Fibroblast of skin of right quadriceps (primary cell): ENCODE measurements around the gene PINLYP.
"Not testable (repeated sequence)": the region's sequence is repeated elsewhere in the genome, so short reads cannot be mapped to it uniquely, and the experiment has no call there.

Experiments
- DNase-seq: peaks from one replicate; pipeline ENCODE4 v3.0.0-alpha.2; 2013

The PINLYP gene

DNA sequence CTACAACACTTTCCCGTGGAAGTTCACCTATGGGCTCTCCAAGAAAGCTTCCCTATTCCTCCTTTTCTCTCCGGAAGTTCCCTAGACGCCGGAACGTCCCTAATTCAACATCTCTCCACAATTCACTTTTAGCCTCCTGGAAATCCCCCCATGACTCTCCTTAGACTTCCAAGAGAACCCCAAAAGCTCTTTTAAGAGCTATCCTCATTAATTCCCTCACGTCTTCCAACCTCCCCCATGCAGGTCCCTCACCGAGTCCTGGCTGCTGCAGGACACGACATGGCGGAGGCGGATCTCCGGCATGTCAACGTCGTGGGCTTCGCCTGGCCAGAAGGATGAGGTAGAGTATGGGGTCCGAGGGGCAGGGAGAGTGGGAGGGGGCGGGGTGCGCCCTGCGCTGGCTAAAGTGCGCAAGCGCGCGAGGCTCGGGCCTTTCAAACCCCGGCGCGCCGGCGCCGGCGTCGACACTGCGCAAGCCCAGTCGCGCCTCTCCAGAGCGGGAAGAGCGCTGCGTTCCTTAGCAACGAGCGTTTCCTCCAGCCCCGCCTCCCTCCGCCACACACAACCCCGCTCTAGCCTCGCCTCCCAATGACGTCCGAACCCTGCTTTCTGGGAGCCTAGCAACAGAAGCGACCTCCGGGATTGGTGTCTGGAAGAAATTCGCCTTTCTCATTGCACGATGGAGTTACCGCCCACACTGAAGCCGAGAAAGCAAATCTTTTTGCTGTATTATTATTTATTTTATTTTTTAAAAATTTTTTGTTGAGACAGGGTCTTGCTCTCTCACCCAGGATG lies at the start of gene PINLYP, which contains the start of gene XRCC1:
PINLYP (plus strand) TSS at position 646 of the 795 bp plus-strand sequence. CDS start 1,391 bp downstream, outside the sequence.
XRCC1 (minus strand) TSS at position 372 of the 795 bp plus-strand sequence; CDS start at position 303, 69 bp downstream.
- DNase-seq: peak; percentile 98

DNA sequence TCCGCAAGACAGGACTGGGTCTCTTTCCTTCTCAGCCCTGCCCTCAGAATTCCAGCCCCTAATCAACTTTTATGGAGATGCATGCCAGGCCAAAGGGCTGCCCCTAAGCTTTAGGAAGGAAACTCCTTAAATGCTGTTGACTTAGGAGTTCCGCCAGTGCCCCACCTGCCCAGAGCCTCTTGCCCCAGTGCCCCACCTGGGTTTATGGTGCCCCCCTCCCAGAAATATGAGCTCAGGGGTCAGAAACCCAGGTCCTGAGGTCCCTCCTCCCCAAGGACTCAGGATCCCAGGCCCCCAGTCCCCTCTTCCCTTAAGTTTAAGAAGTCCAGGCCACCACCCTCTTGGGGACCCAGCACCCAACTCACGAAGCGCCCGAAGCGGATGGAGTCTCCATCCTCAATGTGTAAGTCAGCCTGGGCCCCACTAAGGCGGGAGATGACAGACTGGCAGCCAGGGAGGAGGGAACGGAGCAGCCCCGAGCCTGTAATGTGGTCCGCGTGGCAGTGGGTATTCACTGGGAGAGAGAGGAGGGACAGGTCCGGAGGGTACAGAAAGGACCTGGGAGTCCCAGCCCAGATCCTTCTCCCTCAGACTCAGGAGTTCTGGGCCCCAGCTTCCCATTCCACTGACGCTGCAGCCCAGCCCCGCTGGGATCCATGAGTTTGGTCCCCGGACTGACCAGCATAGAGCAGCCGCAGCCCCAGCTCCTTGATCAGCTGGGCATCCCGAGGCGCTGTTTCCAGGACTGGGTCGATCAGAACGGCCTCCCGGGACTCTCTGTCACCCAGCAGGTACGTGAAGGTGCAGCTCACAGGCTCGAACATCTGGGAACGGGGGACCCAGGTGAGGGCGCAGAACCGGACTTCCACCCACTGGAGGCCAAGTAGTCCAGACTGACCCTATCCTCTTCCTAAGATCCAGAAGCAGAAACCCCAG lies 49.5 kb upstream of the PINLYP start:
- DNase-seq: no peak

DNA sequence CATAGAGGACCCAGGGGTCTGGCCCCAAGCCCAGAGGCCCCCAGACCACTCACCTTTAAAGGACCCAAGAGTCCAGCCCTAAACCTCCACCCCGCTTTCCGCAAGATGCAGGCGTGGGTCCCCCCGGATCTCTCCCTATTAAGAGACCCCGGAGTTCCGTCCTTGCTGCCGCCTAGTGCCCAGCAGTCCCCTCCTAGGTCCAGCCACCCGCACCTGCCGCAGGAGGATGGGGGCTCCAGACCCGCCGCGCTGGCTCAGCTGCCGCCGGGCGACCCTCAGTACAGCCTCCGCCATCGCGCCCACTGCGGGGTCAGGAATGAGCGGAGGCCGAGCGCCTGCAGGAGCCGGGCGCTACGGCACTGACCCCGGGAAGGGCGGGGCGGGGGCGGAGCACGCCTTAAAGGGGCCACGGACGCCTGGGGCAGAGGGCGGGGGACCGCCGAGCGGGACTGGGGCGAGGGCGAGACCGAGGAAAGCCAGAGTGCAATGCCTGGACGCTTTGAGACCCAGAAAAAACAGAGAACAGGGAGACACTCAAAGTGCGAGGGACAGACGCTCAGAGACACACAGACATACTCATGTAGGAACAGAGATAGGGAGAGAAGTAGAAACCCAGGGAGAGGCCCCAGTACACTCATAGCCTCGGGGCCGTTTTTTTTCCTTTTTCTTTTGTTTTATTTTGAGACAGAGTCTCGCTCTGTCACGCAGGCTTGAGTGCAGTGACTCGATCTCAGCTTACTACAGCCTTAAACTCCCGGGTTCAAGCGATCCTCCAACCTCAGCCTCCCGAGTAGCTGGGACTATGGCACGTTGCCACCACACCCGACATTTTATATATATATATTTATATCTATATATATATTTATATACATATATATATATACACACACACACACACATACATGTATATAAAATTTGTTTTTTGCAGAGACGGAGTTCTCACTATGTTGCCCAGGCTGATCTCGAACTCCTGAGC lies 48.4 kb upstream of the PINLYP start, which contains the start of gene ETHE1:
ETHE1 (minus strand) TSS at position 318 of the 976 bp plus-strand sequence; CDS start at position 294, 24 bp downstream.
- DNase-seq: peak; percentile 45

DNA sequence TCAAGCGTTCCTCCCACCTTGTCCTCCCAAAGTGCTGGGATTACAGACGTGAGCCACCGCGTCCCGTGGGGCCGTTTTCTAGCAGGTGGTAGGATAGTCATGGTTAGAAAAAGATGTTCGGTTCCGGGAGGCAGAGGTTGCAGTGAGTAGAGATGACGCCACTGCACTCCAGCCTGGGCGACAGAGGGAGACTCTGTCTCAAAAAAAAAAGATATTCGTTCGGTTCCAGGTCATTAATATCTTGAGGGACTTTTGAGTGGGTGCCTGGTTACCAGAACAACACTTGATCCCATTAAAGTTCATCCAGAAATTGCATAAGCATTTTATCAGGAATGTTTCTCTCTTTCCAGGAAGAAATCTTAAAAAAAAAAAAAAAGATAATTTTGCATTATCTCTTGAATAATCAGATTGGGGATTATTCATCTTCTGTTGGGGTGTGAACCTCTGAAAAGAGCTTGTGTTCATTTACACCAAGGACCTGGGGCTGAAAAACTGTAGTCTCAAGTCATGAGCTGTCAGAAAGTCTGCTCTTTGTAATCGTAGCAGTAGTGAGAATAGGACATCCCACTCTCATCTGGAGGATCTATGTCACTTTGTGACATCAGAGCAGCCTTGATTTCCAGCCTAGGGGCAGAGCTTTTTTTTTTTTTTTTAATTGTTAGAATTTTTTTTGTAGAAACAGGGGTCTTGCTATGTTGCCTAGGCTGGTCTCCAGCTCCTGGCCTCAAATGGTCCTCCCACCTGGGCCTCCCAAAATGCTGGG lies 47.6 kb upstream of the PINLYP start:
- no peak for DNase-seq

DNA sequence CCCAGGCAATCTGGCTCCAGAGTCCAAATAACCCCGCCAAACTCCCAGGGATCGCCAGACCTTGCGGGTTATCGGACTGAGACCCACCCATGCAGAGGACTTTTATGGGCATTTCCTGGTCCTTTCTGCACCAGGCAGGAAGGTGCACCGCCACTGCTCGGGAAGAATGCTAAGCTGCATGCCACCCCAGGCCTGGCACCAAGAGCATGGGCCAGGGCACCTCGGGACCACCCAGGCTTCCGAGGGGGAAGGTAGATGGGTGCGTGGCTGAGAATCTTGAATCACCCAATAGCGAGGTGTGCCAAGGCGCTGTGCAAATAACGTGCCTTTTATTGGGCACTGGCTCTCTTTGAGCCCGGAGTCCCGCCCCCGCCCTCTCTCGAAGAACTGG lies 43.0 kb upstream of the PINLYP start:
- DNase-seq: no peak

DNA sequence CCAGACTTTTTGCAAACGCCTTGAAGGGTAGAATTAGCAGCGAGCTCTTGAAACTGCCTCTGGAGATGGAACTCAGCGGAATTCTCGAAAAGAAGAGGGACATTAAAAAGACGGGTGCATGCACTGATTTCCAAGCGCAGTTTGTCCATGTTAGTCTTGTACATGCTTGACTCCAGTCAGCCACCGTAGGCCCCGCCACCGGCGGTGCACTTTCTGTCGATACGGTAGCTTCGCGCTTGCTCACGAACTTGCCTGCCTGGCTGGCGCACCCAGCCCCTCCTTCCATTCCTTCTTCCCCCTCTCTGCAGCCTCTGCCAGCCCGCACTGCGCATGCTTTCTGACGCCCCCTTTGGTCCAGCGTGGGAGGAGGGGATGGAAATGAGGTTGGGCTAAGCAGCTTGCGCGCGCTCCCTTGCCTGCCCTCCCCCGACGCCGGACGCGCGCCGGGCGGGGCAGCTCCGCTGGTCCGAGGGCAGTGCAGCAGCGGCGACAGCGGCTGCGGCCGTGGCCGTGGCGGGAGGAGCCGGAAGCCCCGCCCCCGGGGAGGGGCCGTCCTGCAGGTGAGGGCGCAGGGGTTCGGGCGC lies 42.5 kb upstream of the PINLYP start, which contains the start of gene ZNF575:
ZNF575 (plus strand) TSS at position 227 of the 584 bp plus-strand sequence. CDS start 1,235 bp downstream, outside the sequence.
- peak; percentile 97 for DNase-seq

DNA sequence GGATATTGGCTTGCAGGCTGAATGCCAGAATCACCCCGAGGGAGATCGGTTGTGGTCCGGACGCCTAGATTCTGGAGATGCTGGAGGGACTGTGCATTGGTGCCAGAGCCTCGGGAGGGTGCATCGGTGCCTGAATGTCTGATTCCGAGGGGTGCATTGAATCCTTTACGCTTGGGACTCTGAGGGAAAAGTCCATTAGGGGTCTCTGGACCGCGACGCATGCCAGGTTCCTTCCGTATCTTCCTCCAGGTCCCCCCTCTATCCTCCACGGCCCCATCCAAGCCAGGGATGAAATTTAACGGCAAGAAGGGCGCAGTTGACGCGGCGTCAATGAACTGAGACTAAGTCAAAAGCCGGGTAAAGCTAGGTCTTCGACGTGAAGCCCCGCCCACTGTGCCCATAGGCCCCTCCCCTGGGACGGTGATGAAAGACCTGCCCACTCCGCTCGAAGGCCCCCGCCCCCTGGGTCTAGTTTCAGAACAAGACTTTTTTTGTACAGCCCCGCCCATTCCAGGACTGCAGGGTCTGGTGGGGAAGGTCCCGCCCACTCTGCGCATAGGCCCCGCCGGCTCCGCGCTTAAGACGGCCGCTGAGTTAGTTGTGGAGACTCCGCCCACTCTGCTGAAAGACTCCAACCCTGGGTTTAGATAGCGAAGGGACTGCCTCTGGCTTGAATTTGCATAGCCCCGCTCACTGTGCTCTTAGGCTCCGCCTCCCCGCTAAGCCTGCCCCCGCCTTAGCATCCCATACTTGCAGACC lies 41.9 kb upstream of the PINLYP start:
- peak; percentile 100 for DNase-seq

DNA sequence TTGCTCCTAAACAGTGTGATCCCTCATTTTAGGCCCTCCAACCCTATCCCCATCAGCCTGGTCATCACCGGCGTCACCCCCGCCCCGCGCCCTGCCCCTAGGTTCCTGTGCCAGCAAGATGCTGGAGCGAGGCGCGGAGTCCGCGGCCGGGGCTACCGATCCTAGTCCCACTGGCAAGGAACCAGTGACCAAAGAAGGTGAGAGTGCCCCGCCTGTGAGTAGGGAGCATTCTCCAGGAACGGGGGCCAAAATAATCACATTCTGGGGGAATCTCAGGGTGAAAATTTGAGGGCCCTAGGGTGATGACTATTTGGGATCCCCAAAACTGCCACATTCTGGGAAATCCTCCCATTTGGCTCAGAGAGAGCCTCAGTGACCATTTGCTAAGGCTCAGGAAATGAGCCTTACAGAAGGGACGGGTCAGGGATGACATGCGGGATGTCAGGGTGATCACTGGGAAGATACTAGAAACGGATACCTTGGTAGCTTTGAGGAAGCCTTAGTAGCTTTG lies 41.2 kb upstream of the PINLYP start:
- no peak for DNase-seq

DNA sequence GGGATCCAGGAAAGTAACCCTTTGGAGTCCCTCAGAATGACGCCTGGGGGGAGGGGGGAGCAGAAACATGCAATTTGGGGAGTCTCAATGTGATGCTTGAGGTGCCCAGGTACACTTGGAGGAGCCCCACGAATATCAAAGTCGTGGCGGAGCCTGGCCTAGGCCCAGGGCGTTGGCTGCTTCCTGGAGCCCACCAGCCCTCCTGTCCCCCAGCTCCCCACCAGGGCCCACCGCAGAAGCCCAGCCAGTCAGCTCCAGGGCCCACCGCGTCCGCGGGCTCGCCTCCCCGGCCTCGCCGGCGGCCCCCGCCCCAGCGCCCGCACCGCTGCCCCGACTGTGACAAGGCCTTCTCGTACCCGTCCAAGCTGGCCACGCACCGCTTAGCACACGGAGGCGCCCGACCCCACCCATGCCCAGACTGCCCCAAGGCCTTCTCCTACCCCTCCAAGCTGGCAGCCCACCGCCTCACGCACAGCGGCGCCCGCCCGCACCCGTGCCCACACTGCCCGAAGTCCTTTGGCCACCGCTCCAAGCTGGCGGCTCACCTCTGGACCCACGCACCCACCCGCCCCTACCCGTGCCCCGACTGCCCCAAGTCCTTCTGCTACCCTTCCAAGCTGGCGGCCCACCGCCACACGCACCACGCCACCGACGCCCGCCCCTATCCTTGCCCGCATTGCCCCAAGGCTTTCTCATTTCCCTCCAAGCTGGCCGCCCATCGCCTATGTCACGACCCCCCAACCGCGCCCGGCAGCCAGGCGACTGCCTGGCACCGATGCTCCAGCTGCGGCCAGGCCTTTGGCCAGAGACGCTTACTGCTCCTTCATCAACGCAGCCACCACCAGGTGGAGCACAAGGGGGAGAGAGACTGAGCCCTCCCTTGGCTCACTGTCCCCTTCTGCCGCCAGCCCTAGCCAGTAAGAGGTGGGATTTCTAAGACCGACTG lies 40.5 kb upstream of the PINLYP start:
- peak; percentile 50 for DNase-seq

DNA sequence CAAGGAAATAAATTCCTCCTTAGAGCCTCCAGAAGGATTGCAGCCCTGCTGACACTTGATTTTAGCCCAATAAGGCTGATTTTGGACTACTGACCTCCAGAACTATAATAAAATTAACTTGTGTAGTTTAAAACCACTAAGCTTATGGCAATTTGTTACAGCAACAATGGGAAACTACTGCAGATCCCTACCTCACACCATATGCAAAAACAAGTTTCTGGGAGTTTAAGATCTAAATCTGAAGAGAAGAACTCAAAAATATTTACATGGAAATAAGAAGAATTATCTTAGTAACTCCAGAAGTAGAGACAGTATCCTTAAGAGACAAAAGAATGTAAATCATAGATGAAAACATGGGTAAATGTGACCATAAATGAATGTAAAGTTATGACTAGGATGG lies 36.7 kb upstream of the PINLYP start:
- no peak for DNase-seq

DNA sequence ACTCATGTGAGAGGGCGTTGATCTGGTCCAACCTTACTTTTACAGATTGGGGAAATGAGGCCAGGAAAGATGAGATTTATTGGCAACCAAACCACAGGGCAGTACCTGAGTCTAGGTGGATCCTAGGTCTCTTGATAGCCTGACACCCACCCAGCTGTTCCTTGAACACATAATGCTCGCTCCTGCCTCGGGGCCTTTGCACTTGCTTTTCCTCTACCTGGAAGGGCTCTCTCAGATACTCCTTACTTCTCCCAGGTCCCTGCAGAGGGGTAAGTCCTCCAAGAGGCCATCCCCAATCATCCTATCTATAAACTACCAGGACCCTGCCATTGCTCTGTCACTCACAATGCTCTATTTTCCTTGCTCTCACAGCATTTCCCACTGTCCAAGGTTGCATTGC lies 35.2 kb upstream of the PINLYP start:
- DNase-seq: no peak

DNA sequence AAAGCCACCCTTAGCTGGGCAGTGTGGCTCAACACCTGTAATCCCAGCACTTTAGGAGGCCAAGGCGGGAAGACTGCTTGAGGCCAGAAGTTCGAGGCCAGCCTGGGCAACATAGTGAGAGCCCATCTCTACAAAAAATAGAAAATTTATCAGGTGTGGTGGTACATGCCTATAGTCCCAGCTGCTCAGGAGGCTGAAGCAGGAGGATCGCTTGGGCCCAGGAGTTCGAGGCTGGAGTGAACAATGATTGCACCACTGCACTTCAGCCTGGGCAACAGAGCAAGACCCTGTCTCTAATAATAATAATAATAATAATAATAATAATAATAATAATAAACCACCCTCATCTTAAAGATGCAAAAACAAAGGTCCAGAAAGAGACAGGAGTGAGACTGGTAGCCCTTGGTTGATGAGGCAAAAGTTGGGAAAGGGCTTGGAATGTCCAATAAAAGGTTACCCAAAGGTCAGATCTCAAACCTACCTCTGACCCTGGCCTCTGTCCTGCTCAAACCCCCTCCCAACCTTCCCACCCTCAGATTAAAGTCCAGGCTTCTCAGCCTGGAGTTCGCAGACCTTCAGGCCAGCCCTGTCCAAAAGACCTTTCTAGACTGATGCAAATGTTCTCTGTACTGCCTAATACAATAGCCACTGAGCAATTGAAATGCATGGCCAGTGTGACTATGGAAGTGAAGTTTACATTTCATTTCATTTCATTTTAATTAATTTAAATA lies 33.5 kb upstream of the PINLYP start:
- no peak for DNase-seq

DNA sequence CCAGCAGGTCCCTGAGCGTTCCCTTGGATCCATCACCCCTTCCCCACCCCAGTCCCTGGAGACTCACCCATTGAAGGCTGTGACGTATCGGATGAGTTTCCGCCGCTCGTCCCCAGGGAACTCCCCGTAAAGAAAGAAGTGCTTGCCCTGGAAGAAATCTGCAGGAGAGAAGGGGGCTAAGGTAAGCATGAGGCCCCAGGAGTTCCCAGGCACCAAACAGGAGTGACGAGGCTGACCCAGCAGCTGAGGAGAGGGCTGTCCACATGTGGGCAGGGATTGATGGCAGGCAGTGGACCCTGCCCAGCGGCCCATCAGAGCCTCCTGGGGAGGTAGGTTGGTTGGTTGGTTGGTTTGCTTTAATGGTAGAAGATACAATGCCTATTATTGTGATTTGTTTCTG lies 31.5 kb upstream of the PINLYP start:
- no peak for DNase-seq

DNA sequence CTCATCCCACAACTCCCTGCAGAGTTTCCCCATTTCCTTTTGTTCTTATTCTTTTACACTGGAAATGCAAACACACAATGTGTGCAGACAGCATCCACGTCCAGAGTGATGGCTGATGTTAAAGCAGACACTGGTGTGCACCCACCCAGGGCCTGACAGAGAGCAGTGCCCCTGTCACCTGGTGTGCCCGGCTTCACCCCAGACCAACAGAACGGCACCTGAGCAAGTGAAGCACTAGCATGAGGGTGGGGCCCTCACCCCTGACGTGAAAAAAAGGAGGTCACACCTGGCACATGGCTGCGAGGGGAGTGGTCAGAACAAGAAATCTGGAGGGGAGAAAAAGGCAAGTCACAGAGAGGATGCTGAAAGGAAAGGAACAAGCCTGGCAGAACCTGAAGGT lies 30.3 kb upstream of the PINLYP start:
- DNase-seq: no peak

DNA sequence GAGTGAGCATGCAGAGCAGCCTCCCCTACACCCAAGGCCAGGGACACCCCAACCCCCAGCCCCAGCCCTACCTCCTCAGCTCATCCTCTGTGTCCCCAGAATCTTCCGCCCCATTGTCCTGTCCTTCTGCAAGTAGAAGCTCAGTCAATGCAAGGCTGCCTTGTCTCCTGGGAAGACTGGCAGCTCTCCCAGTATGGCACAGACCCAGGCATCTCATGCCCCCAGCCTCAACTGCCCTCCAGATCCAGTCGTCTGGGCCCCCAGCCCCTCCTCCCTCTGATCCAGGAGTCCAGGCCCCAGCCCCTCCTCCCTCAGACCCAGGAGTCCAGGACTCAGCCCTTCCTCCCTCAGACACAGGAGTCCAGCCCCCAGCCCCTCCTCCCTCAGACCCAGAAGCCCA lies 29.6 kb upstream of the PINLYP start:
- DNase-seq: no peak

DNA sequence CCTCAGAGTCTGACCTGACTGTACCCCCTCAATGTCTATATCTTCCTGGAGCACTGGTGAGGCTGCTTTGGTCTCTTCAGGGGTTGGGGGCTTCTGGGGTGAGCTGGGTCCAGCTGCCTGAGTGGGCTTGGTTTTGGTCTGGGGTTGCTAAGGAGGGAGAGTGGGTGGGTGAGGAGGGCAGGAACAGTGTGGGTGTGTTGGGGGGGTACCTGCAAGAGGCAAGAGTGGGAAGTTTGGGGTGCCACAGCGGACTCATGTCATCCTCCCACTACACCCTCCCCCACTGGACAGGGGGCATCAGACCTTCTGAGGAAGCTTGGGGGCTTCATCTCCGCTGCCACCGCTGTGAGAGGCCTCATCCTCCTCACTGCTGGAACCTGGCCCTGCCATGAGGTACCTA lies 29.0 kb upstream of the PINLYP start:
- no peak for DNase-seq

DNA sequence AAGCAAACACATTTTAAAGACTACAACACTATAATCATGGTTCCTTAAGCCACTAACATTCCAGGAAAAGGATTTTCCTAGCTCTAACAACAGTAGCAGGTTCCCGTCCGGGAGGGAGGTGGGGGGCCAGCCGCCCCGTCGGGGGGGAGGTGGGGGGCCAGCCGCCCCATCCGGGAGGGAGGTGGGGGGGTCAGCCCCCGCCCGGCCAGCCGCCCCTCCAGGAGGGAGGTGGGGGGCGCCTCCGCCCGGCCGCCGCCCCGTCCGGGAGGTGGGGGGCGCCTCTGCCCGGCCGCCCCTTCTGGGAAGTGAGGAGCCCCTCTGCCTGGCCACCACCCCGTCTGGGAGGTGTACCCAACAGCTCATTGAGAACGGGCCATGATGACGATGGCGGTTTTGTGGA lies 27.7 kb upstream of the PINLYP start:
- not testable (repeated sequence) for DNase-seq

DNA sequence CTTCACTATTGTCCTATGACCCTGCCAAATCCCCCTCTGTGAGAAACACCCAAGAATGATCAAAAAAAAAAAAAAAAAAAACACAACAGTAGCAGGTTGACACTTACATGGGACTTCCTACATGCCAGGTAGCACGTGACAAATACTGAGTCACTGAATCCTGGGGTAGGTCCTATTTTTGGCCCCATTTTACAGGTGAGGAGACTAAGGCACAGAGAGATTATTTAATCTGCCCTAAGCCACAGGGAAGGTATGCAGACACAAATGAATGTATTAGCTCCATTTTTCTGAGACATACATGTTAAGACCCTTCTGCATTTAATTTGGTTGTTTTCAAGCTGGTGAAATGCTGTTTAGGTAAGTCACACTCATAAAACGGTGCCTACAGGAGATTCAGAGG lies 26.9 kb upstream of the PINLYP start:
- DNase-seq: no peak
